Measurements from ENCODE around the gene BACE1.
"Not testable (repeated sequence)": the region's sequence is repeated elsewhere in the genome, so short reads cannot be mapped to it uniquely, and the experiment has no call there.

The BACE1 gene

DNA sequence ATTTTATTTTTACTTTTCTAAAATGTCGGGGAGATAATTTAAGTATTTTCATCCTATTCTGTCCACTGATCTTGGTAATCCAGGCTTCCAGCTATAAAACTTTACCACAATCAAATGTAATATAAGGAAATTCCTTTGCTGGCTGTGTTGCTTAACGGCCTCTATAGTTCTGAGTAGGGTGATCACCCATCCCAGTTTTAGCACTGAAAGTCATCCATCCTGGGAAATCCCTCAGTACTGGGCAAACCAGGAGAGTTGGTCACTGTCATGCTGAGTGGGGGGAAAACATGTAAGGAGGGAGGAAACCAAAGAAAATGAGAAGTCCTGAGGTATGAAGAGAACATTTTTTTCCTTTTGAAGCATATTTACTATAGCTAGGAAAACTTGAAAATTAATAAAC is 37.7 kb downstream of the BACE1 start:
- Histone ChIP-seq H3K4me2 (ENCODE audit: low read length) (no peak overlapping the region), H3K4me1 (ENCODE audit: control insufficient read depth, low read length) (no peaks in the 10 kb centered on the region), H3K4me3 (ENCODE audit: low read length) (no peak overlapping the region), H3K36me3 (ENCODE audit: control insufficient read depth, low read length) (peaks cover 11% of the 10 kb centered on the region; the same call in 1 of the 2 replicates), H3K9me3 (ENCODE audit: control insufficient read depth, insufficient read depth, low read length) (no peaks in the 10 kb centered on the region), H4K20me1 (ENCODE audit: control insufficient read depth, insufficient read depth, low read depth, low read length) (no peaks in the 10 kb centered on the region), H3K9me2 (replicated peaks; ENCODE audit: control insufficient read depth, low read length) (no peaks in the 10 kb centered on the region), H3K27ac (ENCODE audit: low read depth, low read length) (no peak overlapping the region), H3K27me3 (ENCODE audit: control insufficient read depth, low read length) (no peaks in the 10 kb centered on the region), H3F3A (ENCODE audit: control insufficient read depth, insufficient read depth) (no peaks in the 10 kb centered on the region), H3K79me2 (ENCODE audit: control insufficient read depth, low read length) (no peaks in the 10 kb centered on the region)
- TF ChIP-seq EZH2phosphoT487 (IDR thresholded peaks at IDR 0.05; ENCODE audit: borderline replicate concordance, low read length): no peak
- TF ChIP-seq, protein P1, sequence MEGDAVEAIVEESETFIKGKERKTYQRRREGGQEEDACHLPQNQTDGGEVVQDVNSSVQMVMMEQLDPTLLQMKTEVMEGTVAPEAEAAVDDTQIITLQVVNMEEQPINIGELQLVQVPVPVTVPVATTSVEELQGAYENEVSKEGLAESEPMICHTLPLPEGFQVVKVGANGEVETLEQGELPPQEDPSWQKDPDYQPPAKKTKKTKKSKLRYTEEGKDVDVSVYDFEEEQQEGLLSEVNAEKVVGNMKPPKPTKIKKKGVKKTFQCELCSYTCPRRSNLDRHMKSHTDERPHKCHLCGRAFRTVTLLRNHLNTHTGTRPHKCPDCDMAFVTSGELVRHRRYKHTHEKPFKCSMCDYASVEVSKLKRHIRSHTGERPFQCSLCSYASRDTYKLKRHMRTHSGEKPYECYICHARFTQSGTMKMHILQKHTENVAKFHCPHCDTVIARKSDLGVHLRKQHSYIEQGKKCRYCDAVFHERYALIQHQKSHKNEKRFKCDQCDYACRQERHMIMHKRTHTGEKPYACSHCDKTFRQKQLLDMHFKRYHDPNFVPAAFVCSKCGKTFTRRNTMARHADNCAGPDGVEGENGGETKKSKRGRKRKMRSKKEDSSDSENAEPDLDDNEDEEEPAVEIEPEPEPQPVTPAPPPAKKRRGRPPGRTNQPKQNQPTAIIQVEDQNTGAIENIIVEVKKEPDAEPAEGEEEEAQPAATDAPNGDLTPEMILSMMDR (IDR thresholded peaks at IDR 0.05; ENCODE audit: low read depth, low read length, poor library complexity, severe bottlenecking): no peak

DNA sequence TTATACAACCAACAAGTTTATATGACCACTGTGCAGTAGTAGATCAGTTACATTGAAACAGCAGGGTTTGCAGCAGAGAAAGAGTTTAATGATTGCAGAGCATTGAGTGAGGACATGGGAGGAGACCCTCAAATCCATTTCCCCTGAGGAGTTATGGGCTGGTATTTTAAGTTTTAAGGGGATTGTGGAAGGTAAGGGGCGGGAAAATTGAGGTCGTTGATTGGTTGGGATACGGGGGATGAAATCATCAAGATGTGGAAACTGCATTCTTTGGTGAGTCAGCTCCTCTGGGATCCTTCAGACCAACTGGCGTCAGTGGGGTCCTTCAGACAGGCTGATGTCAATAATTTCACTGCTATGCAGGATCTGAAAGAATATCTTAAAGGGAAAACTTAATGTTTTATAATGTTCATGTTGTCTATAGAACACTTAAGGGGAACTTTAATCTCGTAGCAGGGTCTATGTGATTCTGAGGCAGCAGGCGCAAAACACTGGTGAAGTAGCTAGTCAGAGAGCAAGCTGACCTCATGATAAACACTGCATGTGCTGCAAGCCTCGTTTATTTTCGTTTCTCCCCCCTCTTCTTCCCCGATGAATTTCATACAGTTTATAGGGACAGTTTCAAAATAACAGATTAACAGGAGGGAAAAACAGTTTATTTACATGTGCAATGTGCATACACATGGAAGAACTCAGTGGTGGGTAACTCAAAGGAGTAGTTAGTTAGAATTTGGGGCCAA is 42.3 kb downstream of the BACE1 start:
- Histone ChIP-seq H3K9me3 (ENCODE audit: control insufficient read depth, insufficient read depth, low read length) (no peaks in the 10 kb centered on the region), H3K4me2 (ENCODE audit: low read length) (no peak overlapping the region), H4K20me1 (ENCODE audit: control insufficient read depth, insufficient read depth, low read depth, low read length) (no peaks in the 10 kb centered on the region), H3K4me3 (ENCODE audit: low read length) (no peak overlapping the region), H3F3A (ENCODE audit: control insufficient read depth, insufficient read depth) (no peaks in the 10 kb centered on the region), H3K36me3 (ENCODE audit: control insufficient read depth, low read length) (no peaks in the 10 kb centered on the region), H3K79me2 (ENCODE audit: control insufficient read depth, low read length) (no peaks in the 10 kb centered on the region), H3K9me2 (replicated peaks; ENCODE audit: control insufficient read depth, low read length) (no peaks in the 10 kb centered on the region), H3K27me3 (ENCODE audit: control insufficient read depth, low read length) (no peaks in the 10 kb centered on the region), H3K4me1 (ENCODE audit: control insufficient read depth, low read length) (no peaks in the 10 kb centered on the region), H3K27ac (ENCODE audit: low read depth, low read length) (no peak overlapping the region)
- no peak for TF ChIP-seq EZH2phosphoT487 (IDR thresholded peaks at IDR 0.05; ENCODE audit: borderline replicate concordance, low read length)
- TF ChIP-seq, protein P1 (IDR thresholded peaks at IDR 0.05; ENCODE audit: low read depth, low read length, poor library complexity, severe bottlenecking): no peak

DNA sequence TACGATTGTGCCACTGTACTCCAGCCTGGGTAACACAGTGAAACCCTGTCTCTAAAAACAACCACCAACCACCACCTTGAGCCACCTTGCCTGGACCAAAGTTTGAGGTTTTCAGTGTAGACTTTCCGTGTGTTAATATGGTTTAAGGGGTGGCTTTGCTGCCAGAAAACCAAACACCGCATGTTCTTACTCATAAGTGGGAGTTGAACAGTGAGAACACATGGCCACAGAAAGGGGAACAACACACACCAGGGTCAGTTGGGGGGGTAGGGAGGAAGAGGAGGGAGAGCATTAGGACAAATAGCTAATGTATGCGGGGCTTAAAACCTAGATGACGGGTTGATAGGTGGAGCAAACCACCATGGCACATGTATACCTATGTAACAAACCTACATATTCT is 43.9 kb downstream of the BACE1 start:
- H3K27ac ChIP-seq (ENCODE audit: low read depth, low read length); H3K79me2 ChIP-seq (ENCODE audit: control insufficient read depth, low read length); H3K9me3 ChIP-seq (ENCODE audit: control insufficient read depth, insufficient read depth, low read length); H3K4me1 ChIP-seq (ENCODE audit: control insufficient read depth, low read length); H4K20me1 ChIP-seq (ENCODE audit: control insufficient read depth, insufficient read depth, low read depth, low read length); H3K27me3 ChIP-seq (ENCODE audit: control insufficient read depth, low read length); H3K4me2 ChIP-seq (ENCODE audit: low read length); H3K9me2 ChIP-seq (replicated peaks; ENCODE audit: control insufficient read depth, low read length); H3K36me3 ChIP-seq (ENCODE audit: control insufficient read depth, low read length); H3F3A ChIP-seq (ENCODE audit: control insufficient read depth, insufficient read depth); H3K4me3 ChIP-seq (ENCODE audit: low read length): not testable (repeated sequence)

DNA sequence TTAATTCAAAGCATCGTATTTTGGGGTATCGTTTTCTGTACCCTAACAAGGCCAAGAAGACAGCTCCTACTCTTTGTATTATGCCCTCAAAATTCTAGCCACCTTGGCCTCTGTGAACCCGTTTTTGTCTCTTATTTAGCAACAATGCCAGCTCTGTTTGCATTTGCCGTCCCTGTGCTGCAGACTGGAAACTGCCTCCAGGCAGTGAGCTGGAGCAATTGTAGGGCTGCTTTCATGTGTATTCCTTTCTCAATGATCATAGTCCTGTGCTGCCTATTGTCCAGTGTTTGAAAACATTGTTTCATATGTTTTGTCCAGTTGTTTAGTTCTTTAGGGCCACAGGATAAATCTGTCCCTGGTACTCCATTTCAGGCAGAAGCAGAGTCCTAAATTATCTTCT is 44.8 kb downstream of the BACE1 start:
- no peaks in the 10 kb centered on the region for H4K20me1 ChIP-seq (ENCODE audit: control insufficient read depth, insufficient read depth, low read depth, low read length)
- H3K9me2 ChIP-seq (replicated peaks; ENCODE audit: control insufficient read depth, low read length): no peaks in the 10 kb centered on the region
- TF ChIP-seq EZH2phosphoT487 (IDR thresholded peaks at IDR 0.05; ENCODE audit: borderline replicate concordance, low read length): no peak

More for the DNA sequence above, 44.8 kb downstream of the BACE1 start:
- Histone ChIP-seq H3K4me3 (ENCODE audit: low read length) (no peak overlapping the region), H3K27ac (ENCODE audit: low read depth, low read length) (no peak overlapping the region), H3K36me3 (ENCODE audit: control insufficient read depth, low read length) (no peaks in the 10 kb centered on the region), H3K4me1 (ENCODE audit: control insufficient read depth, low read length) (no peaks in the 10 kb centered on the region), H3K4me2 (ENCODE audit: low read length) (no peak overlapping the region), H3K79me2 (ENCODE audit: control insufficient read depth, low read length) (no peaks in the 10 kb centered on the region), H3K27me3 (ENCODE audit: control insufficient read depth, low read length) (no peaks in the 10 kb centered on the region), H3K9me3 (ENCODE audit: control insufficient read depth, insufficient read depth, low read length) (no peaks in the 10 kb centered on the region), H3F3A (ENCODE audit: control insufficient read depth, insufficient read depth) (no peaks in the 10 kb centered on the region)

Measured in DOHH2 (cell line).